ENCODE data around the gene FURIN. TPM values are rescaled to one million over a fixed set of nuclear protein-coding genes. Genes with fewer than 3 reads are reported as not detected.
"Not testable (repeated sequence)": the region's sequence is repeated elsewhere in the genome, so short reads cannot be mapped to it uniquely, and the experiment has no call there.

FURIN gene
- total and polyA plus RNA-seq, 2 donors (not counting 1 experiment from before 2014, with no cell fraction given) = 19.4 to 27.9 TPM

- H4K20me1 ChIP-seq (ENCODE audit: control insufficient read depth, extremely low read depth, insufficient read depth, low read length) = no peaks in the 10 kb centered on the region
- no peak overlapping the region for H3K27ac ChIP-seq (ENCODE audit: insufficient read depth, low read length)
- H2AFZ ChIP-seq (ENCODE audit: low read length) = no peak overlapping the region
- no peak overlapping the region for H3K4me3 ChIP-seq (replicated peaks in 1 of 4; ENCODE audit: control extremely low read depth in 1 of 4, insufficient read depth in 1 of 4, low read depth in 3 of 4, low read length in 4 of 4)
- TF ChIP-seq CTCF (conservative IDR thresholded peaks at IDR 0.05 in 1 of 2, IDR thresholded peaks at IDR 0.05 in 1 of 2; ENCODE audit: low read depth in 1 of 2, low read length in 2 of 2) (no peak), EZH2 (IDR thresholded peaks at IDR 0.05; ENCODE audit: low read length, missing control alignments) (no peak)
- no peaks in the 10 kb centered on the region for H3K79me2 ChIP-seq (ENCODE audit: control insufficient read depth, insufficient read depth, low read length)
- H3K9ac ChIP-seq (ENCODE audit: insufficient read depth, low read length) = no peak overlapping the region
- no peaks in the 10 kb centered on the region for H3K9me3 ChIP-seq (ENCODE audit: control insufficient read depth, insufficient read depth, low read depth, low read length)
- no peak overlapping the region for H3K4me2 ChIP-seq (ENCODE audit: extremely low read depth, insufficient read depth, low read length)
- peaks cover 18% of the 10 kb centered on the region for H3K36me3 ChIP-seq (ENCODE audit: control insufficient read depth, insufficient read depth, low read length)
- no peaks in the 10 kb centered on the region for H3K27me3 ChIP-seq (ENCODE audit: control insufficient read depth, insufficient read depth, low read length)
- no peak for DNase-seq (ENCODE audit: low read depth in 2 of 2)
- H3K4me1 ChIP-seq (ENCODE audit: control insufficient read depth, extremely low read depth, insufficient read depth, low read length) = no peaks in the 10 kb centered on the region
Measured at GRCh38 chr15:90907838-90908507, 39.6 kb downstream of the FURIN start.

- H3K9me3 ChIP-seq (ENCODE audit: control insufficient read depth, insufficient read depth, low read depth, low read length); H3K4me2 ChIP-seq (ENCODE audit: extremely low read depth, insufficient read depth, low read length); H3K4me1 ChIP-seq (ENCODE audit: control insufficient read depth, extremely low read depth, insufficient read depth, low read length); H3K4me3 ChIP-seq (replicated peaks in 1 of 4; ENCODE audit: control extremely low read depth in 1 of 4, insufficient read depth in 1 of 4, low read depth in 3 of 4, low read length in 4 of 4); H4K20me1 ChIP-seq (ENCODE audit: control insufficient read depth, extremely low read depth, insufficient read depth, low read length); H3K9ac ChIP-seq (ENCODE audit: insufficient read depth, low read length); H3K27me3 ChIP-seq (ENCODE audit: control insufficient read depth, insufficient read depth, low read length); H2AFZ ChIP-seq (ENCODE audit: low read length); H3K27ac ChIP-seq (ENCODE audit: insufficient read depth, low read length); DNase-seq (ENCODE audit: low read depth in 2 of 2); H3K79me2 ChIP-seq (ENCODE audit: control insufficient read depth, insufficient read depth, low read length): not testable (repeated sequence)
- peaks cover 24% of the 10 kb centered on the region for H3K36me3 ChIP-seq (ENCODE audit: control insufficient read depth, insufficient read depth, low read length)
Measured at GRCh38 chr15:90909449-90909848, 41.1 kb downstream of the FURIN start.

- no peak for DNase-seq (ENCODE audit: low read depth in 2 of 2)
- Histone ChIP-seq H3K4me1 (ENCODE audit: control insufficient read depth, extremely low read depth, insufficient read depth, low read length) (no peaks in the 10 kb centered on the region), H3K79me2 (ENCODE audit: control insufficient read depth, insufficient read depth, low read length) (no peaks in the 10 kb centered on the region), H3K27ac (ENCODE audit: insufficient read depth, low read length) (no peak overlapping the region), H3K4me2 (ENCODE audit: extremely low read depth, insufficient read depth, low read length) (no peak overlapping the region), H4K20me1 (ENCODE audit: control insufficient read depth, extremely low read depth, insufficient read depth, low read length) (no peaks in the 10 kb centered on the region), H2AFZ (ENCODE audit: low read length) (no peak overlapping the region), H3K9me3 (ENCODE audit: control insufficient read depth, insufficient read depth, low read depth, low read length) (no peaks in the 10 kb centered on the region), H3K27me3 (ENCODE audit: control insufficient read depth, insufficient read depth, low read length) (no peaks in the 10 kb centered on the region), H3K9ac (ENCODE audit: insufficient read depth, low read length) (no peak overlapping the region), H3K36me3 (ENCODE audit: control insufficient read depth, insufficient read depth, low read length) (peaks cover 22% of the 10 kb centered on the region), H3K4me3 (replicated peaks in 1 of 4; ENCODE audit: control extremely low read depth in 1 of 4, insufficient read depth in 1 of 4, low read depth in 3 of 4, low read length in 4 of 4) (no peak overlapping the region)
- no peak for TF ChIP-seq EZH2 (IDR thresholded peaks at IDR 0.05; ENCODE audit: low read length, missing control alignments)
- TF ChIP-seq CTCF (conservative IDR thresholded peaks at IDR 0.05 in 1 of 2, IDR thresholded peaks at IDR 0.05 in 1 of 2; ENCODE audit: low read depth in 1 of 2, low read length in 2 of 2) = no peak
Measured at GRCh38 chr15:90909976-90910375, 41.6 kb downstream of the FURIN start.

Data from fibroblast of lung (primary cell).